Mucosa of descending colon (tissue), 3 donors: ENCODE results near the gene NBEAL2. TPM values are rescaled to one million over a fixed set of nuclear protein-coding genes. Genes with fewer than 3 reads are reported as not detected.
"Not testable (repeated sequence)": the region's sequence is repeated elsewhere in the genome, so short reads cannot be mapped to it uniquely, and the experiment has no call there.

Experiments used
- ATAC-seq: fragments of 200-7000 bp; cut with Tn5 transposase; one replicate; pipeline ENCODE4 v1.9.1; 2020; ENCODE audit warnings: mild to moderate bottlenecking, moderate library complexity
- DNase-seq, 3 donors: peaks; one replicate each; pipeline ENCODE4 v3.0.0-alpha.2; 2020
- H3K36me3 ChIP-seq: fragments of 200-600 bp; one replicate; pipeline ENCODE4 v1.8.0; 2021; ENCODE audit warnings: low read depth, mild to moderate bottlenecking
- H3K4me1 ChIP-seq: fragments of 200-600 bp; one replicate; pipeline ENCODE4 v1.8.0; 2021; ENCODE audit warnings: low read depth, mild to moderate bottlenecking
- H3K4me3 ChIP-seq: fragments of 200-600 bp; one replicate; pipeline ENCODE4 v1.8.0; 2021; ENCODE audit warnings: mild to moderate bottlenecking
- H3K9me3 ChIP-seq: fragments of 200-600 bp; one replicate; pipeline ENCODE4 v1.8.0; 2021; ENCODE audit warnings: mild to moderate bottlenecking
- intact Hi-C, 2 donors: fragments of 100-400 bp; cut with DNase I in 1 of 2; cut with micrococcal nuclease in 1 of 2; formaldehyde crosslinking; loops; one replicate each; pipeline versions ENCODE4 v1.11.0 to v1.11.1; 2022; cut with DNase I, micrococcal nuclease
- total RNA-seq, 3 donors: library from RNA; stranded (reverse); fragmentation: NEBNext Ultra II Directional in 2 of 3; extraction: Animal tissue kit (Norgen Biotek cat#: 25700) in 2 of 3; gene quantifications; one replicate each; pipeline versions ENCODE4 v1.2.1 to v1.2.4, GENCODE V29; 2021 to 2023
- TF ChIP-seq, protein P1 (sequence below): fragments of 200-600 bp; IDR thresholded peaks from one replicate; pipeline ENCODE4 v1.8.0; 2022; ENCODE audit warnings: antibody characterized with exemption, mild to moderate bottlenecking
- donor health status: DM: no; HTN: no; CAD: no; lungs with moderate emphysema.
- donor health status: DM: no; HTN: no; CAD: no.
- donor health status: DM: no; HTN: yes; CAD: no.

NBEAL2 gene
- total RNA-seq, 3 donors from 2014 or later, result 49.2 to 94.0 (median 53.7) TPM

DNA sequence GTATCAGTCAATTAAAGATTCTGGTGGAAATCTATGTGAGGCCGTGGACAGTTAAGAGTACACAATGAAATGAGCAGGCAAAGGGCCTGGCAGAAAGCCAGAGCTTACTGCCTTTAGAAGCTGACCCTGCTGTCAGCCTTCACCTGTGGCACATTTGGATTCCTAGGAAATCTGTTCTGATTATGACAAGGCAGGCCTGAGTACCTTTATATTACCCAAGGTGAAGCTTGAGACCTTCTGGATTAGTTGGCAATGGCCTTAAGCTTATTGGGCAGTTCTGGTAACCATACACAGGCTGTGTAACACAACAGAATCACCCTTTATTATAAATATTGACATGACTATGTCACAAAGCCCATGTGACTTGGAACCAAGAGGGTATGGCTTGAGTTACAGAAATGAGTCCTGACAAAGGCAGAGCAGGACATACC is 43.2 kb downstream of the NBEAL2 start:
- TF ChIP-seq, protein P1, sequence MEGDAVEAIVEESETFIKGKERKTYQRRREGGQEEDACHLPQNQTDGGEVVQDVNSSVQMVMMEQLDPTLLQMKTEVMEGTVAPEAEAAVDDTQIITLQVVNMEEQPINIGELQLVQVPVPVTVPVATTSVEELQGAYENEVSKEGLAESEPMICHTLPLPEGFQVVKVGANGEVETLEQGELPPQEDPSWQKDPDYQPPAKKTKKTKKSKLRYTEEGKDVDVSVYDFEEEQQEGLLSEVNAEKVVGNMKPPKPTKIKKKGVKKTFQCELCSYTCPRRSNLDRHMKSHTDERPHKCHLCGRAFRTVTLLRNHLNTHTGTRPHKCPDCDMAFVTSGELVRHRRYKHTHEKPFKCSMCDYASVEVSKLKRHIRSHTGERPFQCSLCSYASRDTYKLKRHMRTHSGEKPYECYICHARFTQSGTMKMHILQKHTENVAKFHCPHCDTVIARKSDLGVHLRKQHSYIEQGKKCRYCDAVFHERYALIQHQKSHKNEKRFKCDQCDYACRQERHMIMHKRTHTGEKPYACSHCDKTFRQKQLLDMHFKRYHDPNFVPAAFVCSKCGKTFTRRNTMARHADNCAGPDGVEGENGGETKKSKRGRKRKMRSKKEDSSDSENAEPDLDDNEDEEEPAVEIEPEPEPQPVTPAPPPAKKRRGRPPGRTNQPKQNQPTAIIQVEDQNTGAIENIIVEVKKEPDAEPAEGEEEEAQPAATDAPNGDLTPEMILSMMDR, result no peak
- ATAC-seq, result peak; percentile 75
- intact Hi-C loops, result no loop called here

DNA sequence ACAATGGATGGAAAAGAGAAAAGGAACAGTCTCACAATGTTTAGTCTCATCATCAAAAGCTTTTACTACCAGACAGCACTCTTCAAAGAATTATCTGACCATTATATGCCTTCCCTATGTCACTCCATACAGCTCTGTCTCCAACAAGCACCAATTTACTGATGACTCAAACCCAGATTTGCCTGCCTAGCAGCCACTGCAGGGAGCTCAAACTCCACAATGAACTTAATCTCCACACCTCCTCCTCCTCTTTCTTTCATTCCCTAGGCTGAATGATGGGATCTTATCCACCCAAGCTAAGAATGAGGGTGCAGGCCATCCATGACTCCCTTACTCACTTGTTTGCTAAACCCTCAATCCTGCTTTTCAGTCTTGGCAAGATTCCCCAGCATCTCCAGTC is 45.5 kb downstream of the NBEAL2 start:
- ATAC-seq (peak; percentile 20), DNase-seq (no peak)
- H3K36me3 ChIP-seq, result no peaks in the 10 kb centered on the region
- intact Hi-C loops, result no loop called here
- TF ChIP-seq, protein P1, result no peak
- no peak overlapping the region for H3K4me3 ChIP-seq
- H3K9me3 ChIP-seq, result no peaks in the 10 kb centered on the region
- H3K4me1 ChIP-seq, result peaks cover 6% of the 10 kb centered on the region

More for the DNA sequence above, 43.2 kb downstream of the NBEAL2 start:
- peak in 1 of 3 donors; percentile 81 for DNase-seq
- Histone ChIP-seq H3K36me3 (no peaks in the 10 kb centered on the region), H3K4me3 (no peak overlapping the region), H3K4me1 (peaks cover 6% of the 10 kb centered on the region), H3K9me3 (no peaks in the 10 kb centered on the region)

DNA sequence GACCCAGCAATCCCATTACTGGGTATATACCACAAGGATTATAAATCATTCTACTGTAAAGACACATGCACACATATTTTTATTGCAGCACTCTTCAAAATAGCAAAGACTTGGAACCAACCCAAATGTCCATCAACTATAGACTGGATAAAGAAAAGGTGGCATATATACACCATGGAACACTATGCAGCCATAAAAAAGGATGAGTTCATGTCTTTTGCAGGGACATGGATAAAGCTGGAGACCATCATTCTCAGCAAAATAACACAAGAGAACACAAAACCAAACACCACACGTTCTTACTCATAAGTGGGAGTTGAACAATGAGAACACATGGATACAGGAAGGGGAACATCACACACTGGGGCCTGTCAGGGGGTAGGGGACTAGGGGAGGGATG is 47.0 kb downstream of the NBEAL2 start:
- H3K36me3 ChIP-seq, intact Hi-C loops, H3K9me3 ChIP-seq, DNase-seq, ATAC-seq, H3K4me3 ChIP-seq, H3K4me1 ChIP-seq: not testable (repeated sequence)

DNA sequence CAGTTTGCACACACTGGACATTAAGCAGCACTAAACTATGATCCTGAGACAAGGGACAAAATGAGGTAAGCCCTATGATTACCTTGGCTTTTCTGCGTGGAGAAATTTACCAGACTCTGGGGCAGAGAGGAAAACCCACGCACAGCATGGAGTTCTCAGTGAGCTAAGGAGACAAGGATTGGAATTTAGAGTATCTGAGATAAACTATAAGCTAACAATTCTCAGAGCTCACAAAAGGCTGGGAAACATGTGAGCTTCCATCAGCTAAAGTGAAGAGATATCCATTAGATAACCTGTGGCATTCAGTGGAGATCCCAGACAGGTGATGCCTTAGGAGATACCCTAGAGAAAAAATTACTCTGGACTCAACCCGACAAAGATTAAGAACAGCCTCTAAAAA is 48.7 kb downstream of the NBEAL2 start:
- ATAC-seq (no peak), DNase-seq (no peak)
- Histone ChIP-seq H3K4me1 (peaks cover 7% of the 10 kb centered on the region), H3K4me3 (no peak overlapping the region), H3K9me3 (no peaks in the 10 kb centered on the region), H3K36me3 (no peaks in the 10 kb centered on the region)
- intact Hi-C loops, result no loop called here
- TF ChIP-seq, protein P1, result no peak

DNA sequence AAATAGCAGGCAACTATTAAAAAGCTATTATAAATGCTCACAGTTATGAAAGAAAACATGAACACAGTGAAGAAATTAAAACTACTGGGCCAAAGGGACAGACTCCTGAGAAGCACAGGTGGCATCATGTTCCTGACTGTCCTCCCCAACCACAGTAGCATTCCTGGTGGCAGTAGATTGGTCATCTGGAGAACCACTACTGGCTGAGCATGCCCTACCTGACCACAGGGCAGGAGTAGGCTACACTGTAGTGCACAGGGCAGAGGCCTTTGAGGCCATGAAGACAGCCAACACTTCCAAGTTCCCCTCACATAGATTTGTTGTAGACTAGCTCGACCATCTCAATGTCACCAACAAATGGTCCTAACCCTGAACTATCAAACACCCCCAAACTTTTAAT is 49.2 kb downstream of the NBEAL2 start:
- ATAC-seq, result no peak
- H3K9me3 ChIP-seq, result no peaks in the 10 kb centered on the region
- H3K36me3 ChIP-seq, result no peaks in the 10 kb centered on the region
- H3K4me1 ChIP-seq, result peaks cover 12% of the 10 kb centered on the region
- TF ChIP-seq, protein P1, result no peak
- no peak for DNase-seq
- no peak overlapping the region for H3K4me3 ChIP-seq
- intact Hi-C loops, result no loop called here

DNA sequence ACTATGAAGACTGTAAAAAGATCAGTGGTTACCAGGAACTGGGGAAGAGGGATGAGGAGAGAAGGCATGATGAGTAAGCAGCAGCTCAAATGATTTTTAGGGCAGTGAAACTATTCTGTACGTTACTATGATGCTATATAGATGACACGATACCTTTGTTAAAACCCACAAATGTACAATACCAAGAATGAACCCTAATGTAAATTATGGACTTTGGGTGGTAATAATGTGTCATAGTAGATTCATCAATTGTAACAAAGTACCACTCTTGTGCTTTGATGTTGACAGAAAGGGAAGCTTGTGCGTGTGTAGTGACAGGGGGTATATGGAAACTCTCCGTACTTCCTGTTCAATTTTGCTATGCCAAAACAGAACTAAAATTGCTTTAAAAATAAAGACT is 51.6 kb downstream of the NBEAL2 start:
- H3K4me3 ChIP-seq, DNase-seq, ATAC-seq, intact Hi-C loops, H3K36me3 ChIP-seq, H3K9me3 ChIP-seq: not testable (repeated sequence)
- peaks cover 28% of the 10 kb centered on the region for H3K4me1 ChIP-seq

DNA sequence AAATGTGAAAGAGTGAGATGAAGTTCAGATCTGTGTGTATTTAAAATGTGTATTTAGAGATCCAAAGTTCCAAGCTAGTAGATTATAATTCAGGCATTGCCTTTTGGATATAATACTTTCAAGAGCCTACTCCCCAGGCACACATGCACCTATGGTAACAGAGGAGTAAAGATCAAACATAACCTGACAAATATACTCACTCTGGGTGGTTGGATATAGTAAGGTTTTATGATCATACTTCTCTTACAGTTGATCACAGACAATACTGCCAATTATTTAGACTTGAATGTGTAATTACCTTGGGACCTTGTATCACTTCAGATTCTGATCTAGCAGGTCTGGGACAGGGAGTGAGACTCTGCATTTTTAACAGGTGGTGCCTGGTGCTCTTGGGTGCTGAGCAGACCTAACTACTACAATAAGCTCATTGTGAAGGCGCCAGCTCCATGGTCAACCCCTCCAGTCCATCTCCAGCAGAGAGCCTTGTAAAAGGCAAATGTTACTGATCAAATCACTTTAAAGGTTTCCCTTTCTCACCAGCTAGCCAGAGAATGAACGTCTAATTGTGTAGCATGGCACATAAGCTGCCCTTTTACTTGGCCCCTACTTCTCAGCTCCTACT is 55.5 kb downstream of the NBEAL2 start:
- peaks cover 31% of the 10 kb centered on the region for H3K4me1 ChIP-seq
- no peaks in the 10 kb centered on the region for H3K36me3 ChIP-seq
- intact Hi-C loops, result no loop called here
- TF ChIP-seq, protein P1, result no peak
- DNase-seq (no peak), ATAC-seq (peak; percentile 75)
- no peaks in the 10 kb centered on the region for H3K9me3 ChIP-seq
- no peak overlapping the region for H3K4me3 ChIP-seq
